ENCODE data around the gene DNAJA3.

- TF ChIP-seq EZH2 (IDR thresholded peaks at IDR 0.05; ENCODE audit: insufficient read depth, poor library complexity, severe bottlenecking) (no peak), EZH2phosphoT487 (IDR thresholded peaks at IDR 0.05; ENCODE audit: insufficient read depth, low read depth) (no peak)
These were observed 70.6 kb downstream of the DNAJA3 start for GRCh38 chr16:4496305-4496704.
